ENCODE measurements around the gene KRT2. TPM values are rescaled to one million over a fixed set of nuclear protein-coding genes. Genes with fewer than 3 reads are reported as not detected.

Gene KRT2
- total and polyA plus RNA-seq, 2 donors (not counting 3 experiments of a cell fraction or from before 2014, with no cell fraction given), result not detected

- ChIA-PET POLR2A (no interaction called here), CTCF (interaction anchor here (1.5 to 1.9 kb wide), 2 partner anchors 15 to 193 kb away, joined by 3 to 4 read pairs; no protein-coding TSS in a partner anchor)
- FAIRE-seq (no peak), DNase-seq (ENCODE audit: low read depth, low spot score) (no peak)
- no peak overlapping the region for H3K27ac ChIP-seq (ENCODE audit: insufficient read depth, low read depth, low read length)
- dilution Hi-C loops (cut with MboI; ENCODE audit: extremely low pct_ligation_motif_present, low sequenced_read_pairs) (no loop called here), intact Hi-C loops (cut with micrococcal nuclease) (no loop called here)
- no peaks in the 10 kb centered on the region for H3K79me2 ChIP-seq (ENCODE audit: control insufficient read depth, insufficient read depth, low read length)
- H3K4me2 ChIP-seq (ENCODE audit: insufficient read depth, low read length), result no peak overlapping the region
- no peaks in the 10 kb centered on the region for H3K9me1 ChIP-seq (replicated peaks; ENCODE audit: control insufficient read depth, extremely low read depth, insufficient read depth, low read length)
- H3K4me1 ChIP-seq (ENCODE audit: control insufficient read depth, extremely low read depth, insufficient read depth, low read length), result no peaks in the 10 kb centered on the region
- no peaks in the 10 kb centered on the region for H3K36me3 ChIP-seq (ENCODE audit: control insufficient read depth in 2 of 2, extremely low read depth in 1 of 2, insufficient read depth in 2 of 2, low read length in 2 of 2)
- no TSS peak for BruUV-seq (replicated peaks)
- H2AFZ ChIP-seq (ENCODE audit: low read depth, low read length), result no peak overlapping the region
- no peak overlapping the region for H3K9ac ChIP-seq (replicated peaks; ENCODE audit: extremely low read depth, insufficient read depth, low read length)
- no peak overlapping the region for H3K4me3 ChIP-seq (replicated peaks in 1 of 3; ENCODE audit: insufficient read depth in 1 of 3, low read depth in 1 of 3, low read length in 3 of 3)
- H3K9me3 ChIP-seq (replicated peaks; ENCODE audit: control insufficient read depth, insufficient read depth, low read length), result no peaks in the 10 kb centered on the region
- TF ChIP-seq EZH2 (IDR thresholded peaks at IDR 0.05; ENCODE audit: borderline replicate concordance, low read depth, low read length, severe bottlenecking) (no peak), FOS (IDR thresholded peaks at IDR 0.05; ENCODE audit: borderline replicate concordance, insufficient read depth, low read length) (no peak), CTCF (IDR thresholded peaks at IDR 0.05; ENCODE audit: extremely low read depth in 1 of 2, insufficient read depth in 1 of 2, low read depth in 1 of 2, low read length in 2 of 2) (no peak), POLR2AphosphoS5 (IDR thresholded peaks at IDR 0.05; ENCODE audit: insufficient read depth, low read depth, low read length) (no peak), JUN (IDR thresholded peaks at IDR 0.05; ENCODE audit: borderline replicate concordance, insufficient read depth, insufficient read length, low read depth) (no peak), MYC (IDR thresholded peaks at IDR 0.05; ENCODE audit: low read depth, low read length) (no peak), GATA2 (IDR thresholded peaks at IDR 0.05; ENCODE audit: insufficient read depth, insufficient read length, low read depth, low read length) (no peak), POLR2A (IDR thresholded peaks at IDR 0.05; ENCODE audit: low read depth, low read length) (no peak), MAX (IDR thresholded peaks at IDR 0.05; ENCODE audit: insufficient read depth, insufficient read length) (no peak)
- H4K20me1 ChIP-seq (replicated peaks; ENCODE audit: control insufficient read depth, extremely low read depth, insufficient read depth, low read length), result no peaks in the 10 kb centered on the region
- H3K27me3 ChIP-seq (ENCODE audit: control insufficient read depth in 2 of 2, insufficient read depth in 2 of 2, low read length in 2 of 2), result peaks cover 0 to 3% of the 10 kb centered on the region in 2 experiments
These were observed 20.4 kb upstream of the KRT2 start for GRCh38 chr12:52672321-52672933.

All from endothelial cell of umbilical vein (primary cell).